ENCODE measurements around the gene GDPD2. TPM values are rescaled to one million over a fixed set of nuclear protein-coding genes. Genes with fewer than 3 reads are reported as not detected.

The GDPD2 gene
- total RNA-seq (2022; extraction: Qiagen RNA extraction) = 0.05 to 0.06 TPM (median 0.06 TPM) in 5 replicates

GRCh38 chrX:70422851-70423341 is at the start of gene GDPD2:
Gene GDPD2, plus strand, starts transcription at chrX:70423314. Its CDS starts 1,671 bp downstream, at chrX:70424985.

GRCh38 chrX:70444326-70444945 is 21.3 kb downstream of the GDPD2 start, which contains the start of gene DLG3:
Gene DLG3, plus strand, starts transcription at chrX:70444835. Its CDS starts 367 bp downstream, at chrX:70445202.

Other genes starting within 250 kb of the GDPD2 start
- not detected in 5 replicates for gene DGAT2L6, start 245.8 kb upstream of the GDPD2 start, total RNA-seq (2022; extraction: Qiagen RNA extraction)
- gene AWAT1, start 188.7 kb upstream of the GDPD2 start, total RNA-seq (2022; extraction: Qiagen RNA extraction) = not detected in 5 replicates
- not detected in 5 replicates for gene P2RY4, start 163.1 kb upstream of the GDPD2 start, total RNA-seq (2022; extraction: Qiagen RNA extraction)
- gene ARR3, start 155.0 kb upstream of the GDPD2 start, total RNA-seq (2022; extraction: Qiagen RNA extraction) = not detected in 5 replicates
- not detected in 5 replicates for gene RAB41, start 141.1 kb upstream of the GDPD2 start, total RNA-seq (2022; extraction: Qiagen RNA extraction)
- gene PDZD11, start 133.4 kb upstream of the GDPD2 start, total RNA-seq (2022; extraction: Qiagen RNA extraction) = 84.8 to 112 TPM (median 89.1 TPM) in 5 replicates
- gene KIF4A, start 133.2 kb upstream of the GDPD2 start, total RNA-seq (2022; extraction: Qiagen RNA extraction) = 23.9 to 28.7 TPM (median 28.5 TPM) in 5 replicates
- 2.9 to 4.0 TPM (median 3.2 TPM) in 5 replicates for gene DLG3, start 21.5 kb downstream of the GDPD2 start, total RNA-seq (2022; extraction: Qiagen RNA extraction)

All from A549 treated with CORT108297 at 1 μM for 4 hours (cell line).